HTERT RPE-1 (cell line): Measurements from ENCODE around the gene BMP5.

ENCODE experiments used
- in situ Hi-C: fragments of 300-500 bp; cut with MboI; formaldehyde crosslinking; loops from 4 replicates; pipeline ENCODE4 v1.14.3; 2020; ENCODE audit warnings: low sequenced_read_pairs

Gene BMP5

DNA sequence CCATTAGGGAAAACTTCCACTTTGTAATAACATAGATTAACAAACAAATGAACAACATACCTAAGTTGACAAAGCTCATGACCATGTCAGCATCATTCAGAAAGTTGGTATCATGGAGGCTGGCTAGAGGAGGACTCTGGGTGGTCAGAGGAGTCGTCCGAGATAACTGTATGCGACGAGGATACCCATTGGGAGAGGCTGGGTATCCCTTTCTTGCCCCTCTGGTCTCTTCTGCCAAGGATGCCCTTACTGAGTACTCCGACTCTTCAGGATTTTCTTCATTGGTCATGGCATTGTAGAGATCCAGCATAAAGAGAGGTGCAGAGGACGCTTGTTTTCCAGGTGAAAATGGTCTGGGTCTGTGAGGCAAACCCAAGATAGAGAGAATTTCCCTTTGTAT is 1.1 kb downstream of the BMP5 start:
- in situ Hi-C loops, result no loop called here

DNA sequence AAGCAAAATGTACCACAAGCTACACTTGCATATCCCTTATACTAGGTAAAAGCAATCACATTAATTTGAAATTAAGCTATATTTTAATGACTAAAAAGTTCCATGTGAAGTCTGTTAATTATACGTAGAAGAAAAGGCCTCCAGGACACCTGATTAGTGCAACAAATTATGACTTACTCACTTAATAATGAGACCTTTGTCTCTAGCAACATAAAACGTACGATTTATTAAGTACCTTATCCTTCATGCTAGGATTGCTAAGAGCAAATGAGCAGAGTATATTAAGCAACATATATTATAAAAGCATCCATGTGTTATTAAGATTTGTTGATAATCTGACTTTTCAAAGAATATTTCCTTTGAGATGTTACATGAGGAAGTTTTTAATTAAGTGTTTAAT is 2.5 kb downstream of the BMP5 start:
- in situ Hi-C loops, result no loop called here

DNA sequence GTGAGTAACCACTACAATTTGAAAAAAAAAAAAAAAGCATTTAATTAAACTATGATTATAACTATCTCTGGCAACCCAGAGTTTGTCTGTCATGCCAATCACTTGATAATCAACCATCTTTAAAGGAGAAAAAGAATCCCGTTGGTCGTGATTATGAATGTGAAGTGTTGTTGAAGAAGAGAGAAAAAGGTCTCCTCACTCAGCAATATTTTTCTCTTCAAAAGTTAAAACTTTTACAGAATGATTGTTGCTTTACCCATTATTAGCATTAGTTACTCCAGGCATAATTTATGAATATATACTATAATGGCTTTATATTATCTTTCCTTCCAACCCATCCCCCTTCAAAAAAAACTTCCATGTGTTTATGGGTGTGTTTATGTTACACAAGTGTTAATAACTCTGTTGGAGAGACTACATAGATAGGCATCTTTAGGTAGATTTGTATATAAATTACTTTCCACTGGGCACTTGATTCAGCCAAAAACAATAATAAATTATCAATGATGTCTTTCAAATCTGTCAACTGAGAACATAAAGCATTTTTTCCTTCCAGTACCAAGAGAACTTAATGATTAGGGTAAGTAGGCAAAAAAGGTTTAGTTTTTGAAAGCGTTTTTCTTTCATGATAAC is 5.1 kb downstream of the BMP5 start:
- in situ Hi-C loops, result no loop called here

DNA sequence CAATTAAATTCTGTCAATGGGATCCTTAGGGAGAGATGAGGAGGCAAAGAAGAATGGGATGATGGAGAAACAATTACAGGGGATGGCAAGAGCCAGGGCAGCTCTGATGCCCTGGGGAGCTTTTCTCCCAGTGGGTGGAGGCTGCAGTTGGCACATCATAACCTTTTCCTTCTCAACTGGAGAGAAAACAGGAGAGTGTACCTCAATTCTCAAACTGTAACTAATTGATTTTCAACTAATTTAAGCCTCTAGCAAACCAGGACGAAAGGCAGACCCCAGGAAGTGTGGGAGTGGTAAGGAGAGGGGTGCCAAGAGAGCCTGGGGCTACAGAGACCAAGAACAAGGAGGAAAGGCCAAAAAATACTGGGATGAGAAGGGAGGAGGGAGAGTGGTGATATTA is 5.7 kb downstream of the BMP5 start:
- in situ Hi-C loops, result no loop called here

DNA sequence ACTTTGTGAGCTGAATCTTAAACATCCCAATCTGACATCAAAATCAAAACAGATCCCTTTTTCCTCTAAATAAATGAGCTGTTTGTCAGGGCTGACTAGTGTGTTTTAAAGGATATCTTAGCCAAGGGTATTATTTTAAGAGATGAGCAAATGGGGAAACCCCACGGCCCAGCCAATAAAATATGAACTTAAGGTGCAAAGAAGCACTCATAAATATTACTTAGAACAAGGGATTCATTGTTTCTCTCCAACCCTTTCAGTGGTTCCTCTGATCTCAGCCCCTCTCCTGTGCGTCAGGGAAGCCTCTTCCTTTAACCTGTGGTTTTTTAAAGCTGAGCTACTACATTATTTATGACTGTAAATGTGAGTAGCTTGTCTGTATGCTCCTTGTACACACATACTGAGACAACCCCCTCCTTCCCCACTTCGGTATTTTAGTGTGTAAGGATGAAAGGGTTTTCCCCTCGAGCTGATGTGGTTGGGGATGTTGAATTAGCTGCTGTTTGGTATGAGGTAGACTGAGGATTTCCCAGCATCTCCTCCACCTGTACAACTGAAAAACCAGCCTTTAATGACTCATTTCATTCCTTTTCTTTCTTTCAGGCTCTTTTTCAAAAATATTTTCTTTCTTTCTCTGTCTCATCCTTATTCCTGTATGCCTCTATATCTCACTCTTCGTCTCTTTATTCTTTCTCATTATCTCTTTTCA is 6.5 kb downstream of the BMP5 start:
- in situ Hi-C loops, result no loop called here

DNA sequence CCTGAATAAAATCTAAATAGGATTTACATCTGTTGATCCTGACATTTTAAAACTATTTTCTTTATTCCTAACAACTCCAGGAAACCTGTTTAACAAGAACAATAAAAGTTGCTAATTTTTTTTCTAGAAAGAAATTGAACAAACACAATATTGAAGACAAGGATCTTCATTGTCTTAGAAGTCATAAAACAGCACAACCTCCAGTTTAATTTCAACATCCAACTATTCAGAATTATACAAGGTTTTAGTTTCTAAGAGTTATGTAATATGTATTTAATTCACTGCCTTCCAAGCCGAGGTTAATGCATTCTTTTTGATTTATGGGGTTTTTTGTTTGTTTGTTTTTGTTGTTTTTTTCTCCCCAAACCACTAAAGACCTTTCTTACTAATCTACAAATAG is 7.2 kb downstream of the BMP5 start:
- in situ Hi-C loops, result no loop called here

DNA sequence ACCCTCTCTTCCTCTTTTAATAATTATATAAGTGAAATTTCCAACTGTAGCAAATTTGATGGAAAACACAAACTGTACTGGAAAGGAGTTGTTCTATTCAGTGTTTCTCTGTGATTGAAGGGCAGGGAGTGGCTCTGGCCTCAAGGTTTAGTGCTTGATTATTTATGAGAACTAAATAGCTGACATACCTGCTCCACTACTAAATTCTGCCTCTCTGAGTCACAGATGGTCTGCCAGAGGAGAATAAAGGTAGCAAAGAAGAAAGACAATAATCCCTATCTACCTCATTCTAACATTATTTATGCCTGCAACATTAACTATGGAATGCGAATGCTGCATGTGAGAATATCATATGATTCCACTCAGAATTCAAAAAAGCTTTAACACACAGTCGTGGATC is 9.3 kb downstream of the BMP5 start:
- in situ Hi-C loops, result no loop called here

DNA sequence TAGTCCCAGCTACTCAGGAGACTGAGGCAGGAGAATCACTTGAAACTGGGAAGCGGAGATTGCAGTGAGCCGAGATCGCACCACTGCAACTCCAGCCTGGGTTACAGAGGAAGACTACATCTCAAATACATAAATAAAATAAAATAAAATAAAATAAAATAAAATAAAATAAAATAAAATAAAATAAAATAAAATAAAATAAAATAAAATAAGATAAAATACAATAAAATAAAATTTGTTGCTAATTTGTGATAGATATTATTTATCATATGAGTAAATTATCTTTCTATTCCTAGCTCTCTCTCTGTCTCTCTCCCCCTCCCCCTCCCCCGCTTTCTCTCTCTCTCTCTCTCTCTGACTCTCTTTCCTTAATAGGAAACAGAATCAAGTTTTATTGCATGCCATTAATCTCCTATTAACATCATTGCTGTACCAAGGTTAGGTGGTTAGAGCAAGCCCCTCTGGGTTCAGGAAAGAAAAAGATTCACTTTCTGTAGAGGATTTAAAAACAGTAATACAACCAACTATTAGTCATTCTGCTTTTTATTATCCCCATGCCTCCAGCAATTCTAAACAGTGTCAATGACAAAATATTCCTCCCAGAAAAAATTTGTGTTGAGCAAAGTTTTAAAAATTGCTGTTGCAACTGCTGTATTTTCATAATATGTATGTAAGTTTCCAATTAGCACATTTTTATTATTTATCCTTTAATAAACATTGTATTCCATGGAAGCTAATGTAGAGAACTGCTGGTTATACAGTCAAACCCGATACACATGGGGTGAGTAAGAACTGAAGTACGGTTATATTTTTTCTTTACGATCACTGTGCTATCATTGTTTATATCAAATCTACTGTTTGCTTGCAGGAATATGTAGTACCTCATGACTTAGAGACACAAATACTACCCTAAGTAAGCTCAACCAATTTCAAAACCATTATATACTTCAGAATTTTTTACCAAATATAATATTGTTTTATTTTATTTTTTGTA is 22.1 kb downstream of the BMP5 start:
- in situ Hi-C loops, result no loop called here

DNA sequence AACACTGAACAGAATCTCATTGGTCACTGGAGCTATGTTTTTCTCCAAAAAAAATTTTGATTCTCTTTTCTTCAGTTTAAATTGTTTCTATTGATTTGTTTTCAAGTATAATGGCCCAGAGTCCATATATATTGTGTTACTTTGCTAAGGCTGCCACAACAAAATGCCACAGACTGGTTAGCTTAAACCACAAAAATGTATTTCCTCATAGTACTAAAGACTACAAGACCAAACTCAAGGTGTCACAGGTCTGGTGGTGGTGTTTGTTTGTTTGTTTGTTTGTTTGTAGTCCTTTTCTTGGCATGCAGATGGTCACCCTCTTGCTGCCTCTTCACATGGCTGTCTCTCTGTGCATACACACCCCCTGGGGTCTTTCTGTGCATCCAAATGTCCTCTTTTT is 34.0 kb downstream of the BMP5 start:
- in situ Hi-C loops, result no loop called here

DNA sequence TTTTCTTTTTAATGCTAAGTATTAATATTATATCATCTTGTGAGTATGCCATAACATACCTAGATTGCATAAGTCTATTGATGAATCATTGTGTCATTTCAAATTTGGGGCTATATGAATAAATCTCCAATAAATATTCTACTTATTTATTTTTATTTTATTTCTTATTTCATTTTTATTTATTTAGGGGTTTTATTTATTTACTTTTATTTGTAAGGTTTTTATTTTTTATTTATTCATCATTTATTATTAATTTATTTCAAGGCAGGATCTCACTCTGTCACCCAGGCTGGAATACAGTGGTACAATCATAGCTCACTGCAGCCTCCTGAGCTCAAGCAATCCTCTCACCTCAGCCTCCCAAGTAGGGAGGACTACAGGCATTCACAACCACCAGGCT is 36.3 kb downstream of the BMP5 start:
- in situ Hi-C loops, result no loop called here

DNA sequence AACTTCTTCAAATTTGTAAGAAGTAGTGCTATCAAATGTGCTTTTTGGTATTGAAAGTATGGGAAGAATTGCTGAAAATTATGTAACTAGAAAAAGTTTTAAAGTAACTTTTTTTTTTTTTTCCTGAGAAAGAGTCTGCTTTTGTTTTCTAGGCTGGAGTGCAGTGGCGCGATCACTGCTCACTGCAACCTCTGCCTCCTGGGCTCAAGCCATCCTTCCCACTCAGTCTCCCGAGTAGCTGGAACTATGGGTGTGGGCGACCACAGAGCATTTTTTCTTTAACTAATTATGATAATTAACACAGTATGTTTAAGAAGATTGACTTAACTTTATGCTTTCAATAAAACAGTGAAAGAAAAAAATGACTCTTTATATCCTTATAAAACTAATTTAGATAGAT is 38.4 kb downstream of the BMP5 start:
- in situ Hi-C loops, result no loop called here

DNA sequence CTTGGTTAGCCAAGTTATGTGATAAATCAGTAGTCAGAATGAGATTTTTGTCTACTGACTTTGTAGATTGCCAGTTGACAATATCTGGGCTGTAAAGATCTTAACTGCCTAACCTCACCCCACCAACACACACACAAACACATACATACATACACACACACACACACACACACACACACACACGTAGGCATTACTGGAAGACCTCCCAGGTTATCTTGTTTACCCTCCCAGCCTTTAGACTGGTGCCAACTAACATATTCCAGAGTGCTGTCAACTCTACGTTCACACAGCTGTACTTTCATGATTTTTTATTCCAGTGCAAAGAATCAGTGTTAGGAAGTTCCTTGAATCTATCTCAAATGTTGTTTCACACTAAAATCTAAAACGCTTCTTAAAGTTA is 38.9 kb downstream of the BMP5 start:
- in situ Hi-C loops, result no loop called here

DNA sequence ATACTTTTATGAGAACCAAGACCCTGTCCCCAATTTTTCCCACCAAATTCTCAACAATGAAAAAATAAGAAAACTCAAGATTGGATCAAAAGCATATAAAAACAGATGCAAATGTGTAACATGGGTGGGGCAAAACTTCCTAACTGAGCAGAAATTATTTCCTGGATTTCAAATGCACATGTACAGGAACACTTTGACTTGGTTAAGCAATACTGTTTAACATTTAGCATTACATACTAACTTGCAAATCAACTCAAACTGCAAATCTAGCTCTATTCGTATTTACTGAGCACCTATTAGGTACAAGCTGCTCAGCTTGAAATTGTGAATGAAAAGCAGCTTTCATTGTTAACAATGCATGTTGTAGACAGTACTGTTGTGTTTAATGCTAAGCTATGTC is 40.2 kb downstream of the BMP5 start:
- in situ Hi-C loops, result no loop called here

DNA sequence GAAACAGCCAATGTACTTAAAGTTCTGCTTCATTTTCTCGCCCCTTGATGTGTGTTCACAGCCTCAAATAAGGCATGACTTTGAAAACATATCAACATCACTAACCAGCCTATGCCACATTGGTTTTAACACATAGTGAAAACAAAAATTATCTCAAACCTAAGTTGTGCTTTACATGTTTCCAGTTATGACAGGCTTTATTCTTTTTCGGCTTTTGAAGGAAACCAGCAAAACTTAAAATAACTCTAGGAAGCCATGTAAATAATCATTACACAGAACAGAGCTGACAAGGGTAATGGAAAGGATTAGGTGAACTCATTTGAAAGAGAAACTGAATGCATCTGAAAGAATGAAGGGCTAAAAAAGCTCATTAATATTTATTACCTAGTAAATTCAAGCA is 42.1 kb downstream of the BMP5 start:
- in situ Hi-C loops, result no loop called here

DNA sequence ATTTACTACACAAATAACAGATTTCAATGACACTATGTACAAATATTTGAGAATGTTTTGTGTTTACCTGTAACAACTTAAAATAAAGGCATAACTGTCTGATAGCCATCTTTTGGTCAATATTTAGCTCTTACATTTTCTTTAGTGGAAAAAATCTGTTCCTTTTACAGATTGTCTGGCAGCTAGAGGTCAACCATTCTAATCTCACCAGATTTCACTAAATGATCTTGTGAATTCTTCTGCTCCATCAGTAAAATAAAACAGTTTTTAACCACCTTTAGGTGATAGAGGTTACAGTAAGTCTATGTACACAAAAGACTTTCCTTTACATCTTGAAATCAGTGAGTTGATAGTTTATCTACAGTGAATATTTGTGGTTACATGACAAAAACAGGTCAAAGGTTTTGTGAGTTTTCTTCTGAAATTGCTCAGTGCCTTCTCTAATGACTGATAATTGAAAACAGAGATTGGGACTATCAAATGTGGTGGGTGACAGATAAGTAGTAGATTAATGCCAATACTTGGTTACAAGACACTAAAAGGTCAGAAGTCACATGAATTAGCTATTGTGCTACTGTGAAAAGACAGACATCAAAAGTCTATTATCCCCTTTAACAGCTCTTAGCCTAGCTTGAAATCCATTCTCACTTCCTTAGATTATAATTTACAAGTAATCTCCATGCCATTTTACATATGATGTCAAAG is 47.4 kb downstream of the BMP5 start:
- in situ Hi-C loops, result no loop called here

DNA sequence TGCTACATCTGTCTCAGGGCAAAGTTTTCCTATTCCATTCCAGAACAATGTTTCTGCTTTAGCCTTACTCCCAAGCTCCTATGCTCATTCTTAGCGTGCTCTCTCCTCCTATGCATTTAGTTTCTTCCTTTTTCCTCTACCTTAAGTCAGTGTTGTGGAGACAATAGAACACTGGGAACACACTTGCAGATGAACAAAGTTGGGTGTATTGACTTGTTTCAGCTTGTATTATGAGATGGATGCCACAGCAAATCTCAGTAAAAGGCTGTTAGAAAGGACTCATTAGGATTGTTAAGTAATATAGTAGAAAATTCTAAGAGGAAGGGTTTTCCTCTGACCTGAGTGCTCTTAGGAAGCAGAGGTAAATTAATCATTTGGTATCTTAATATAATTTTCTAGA is 48.4 kb downstream of the BMP5 start:
- in situ Hi-C loops, result no loop called here

DNA sequence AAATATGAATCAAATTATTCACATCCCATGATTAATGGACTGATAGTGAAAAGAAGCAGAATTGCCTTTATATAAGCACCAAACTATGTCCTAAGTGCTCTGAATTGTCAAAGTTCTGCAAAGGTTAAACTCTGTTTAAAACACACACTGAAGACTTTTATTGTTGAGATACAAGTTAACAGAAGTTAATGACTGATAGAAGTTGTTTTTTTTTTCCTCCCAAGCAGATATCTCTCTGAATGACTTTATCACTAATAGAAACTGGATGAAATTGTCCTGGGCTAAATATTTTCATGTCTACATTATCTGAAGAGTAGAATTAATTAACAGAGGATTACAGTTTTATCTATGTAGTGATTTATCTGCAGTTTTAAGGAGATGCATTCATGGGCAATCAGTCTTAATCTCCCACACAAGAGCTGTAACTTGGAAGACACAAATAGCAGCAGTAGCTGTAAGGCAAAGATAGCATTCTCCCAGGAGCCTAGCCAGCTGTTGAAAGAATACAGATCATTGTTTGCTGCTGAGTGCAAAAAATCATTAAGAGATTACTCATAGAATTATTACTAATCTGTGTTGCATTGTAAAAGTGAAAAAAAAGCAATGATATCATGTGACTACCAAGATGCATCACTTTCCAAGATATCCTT is 49.9 kb downstream of the BMP5 start:
- in situ Hi-C loops, result no loop called here

DNA sequence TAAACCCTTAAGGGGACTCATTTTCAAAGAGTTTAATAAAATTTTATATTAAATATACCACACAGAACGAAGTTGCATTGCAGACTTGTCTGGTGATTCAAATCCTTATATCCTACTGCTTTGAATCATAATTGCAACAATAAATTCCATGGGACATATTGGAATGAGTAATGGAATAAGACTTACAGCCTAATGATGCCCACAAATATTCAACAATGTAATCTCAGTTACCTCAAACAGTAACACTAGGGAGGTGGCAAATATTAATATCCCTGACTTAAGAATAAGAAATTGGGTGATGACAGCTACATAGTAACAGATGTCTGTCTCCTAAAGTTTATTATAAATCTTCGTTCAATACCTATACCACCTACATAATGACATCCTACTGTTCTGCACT is 52.6 kb downstream of the BMP5 start:
- in situ Hi-C loops, result no loop called here

DNA sequence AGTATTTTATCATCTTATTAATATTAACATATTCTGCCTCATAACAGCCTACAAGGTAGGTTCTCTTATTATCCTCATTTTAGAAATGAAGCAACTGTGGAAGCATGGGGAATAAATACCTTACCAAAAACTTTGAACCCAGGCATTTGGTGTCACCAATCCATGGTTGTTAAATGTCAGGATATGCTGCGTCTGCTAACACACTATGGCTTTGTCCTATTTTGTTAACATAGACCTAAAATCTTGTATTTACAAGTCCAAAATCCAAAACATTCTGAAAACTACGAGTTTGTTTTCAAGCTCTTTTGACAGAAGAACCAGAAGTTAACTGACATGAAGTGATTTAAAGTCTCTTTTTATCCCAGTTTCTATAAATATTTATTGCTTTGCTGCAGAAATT is 53.4 kb downstream of the BMP5 start:
- in situ Hi-C loops, result no loop called here

DNA sequence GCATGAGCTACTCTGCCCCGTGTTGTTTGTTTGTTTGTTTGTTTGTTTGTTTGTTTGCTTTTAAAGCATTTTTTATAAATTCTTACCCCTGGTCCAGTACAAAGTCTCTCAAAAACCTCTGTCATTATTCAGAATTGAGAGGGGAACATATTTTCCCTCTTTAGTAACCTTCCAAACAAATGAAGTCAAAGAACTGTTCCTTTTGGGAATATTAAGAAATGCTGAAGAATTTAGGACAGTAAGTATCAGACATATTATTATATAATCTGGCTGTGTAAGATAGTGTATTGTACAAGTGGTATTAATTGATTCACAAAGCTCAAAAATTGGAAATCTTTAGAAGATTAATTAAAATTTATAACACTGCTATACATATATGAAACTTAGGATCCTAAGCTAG is 54.7 kb downstream of the BMP5 start:
- in situ Hi-C loops, result no loop called here

DNA sequence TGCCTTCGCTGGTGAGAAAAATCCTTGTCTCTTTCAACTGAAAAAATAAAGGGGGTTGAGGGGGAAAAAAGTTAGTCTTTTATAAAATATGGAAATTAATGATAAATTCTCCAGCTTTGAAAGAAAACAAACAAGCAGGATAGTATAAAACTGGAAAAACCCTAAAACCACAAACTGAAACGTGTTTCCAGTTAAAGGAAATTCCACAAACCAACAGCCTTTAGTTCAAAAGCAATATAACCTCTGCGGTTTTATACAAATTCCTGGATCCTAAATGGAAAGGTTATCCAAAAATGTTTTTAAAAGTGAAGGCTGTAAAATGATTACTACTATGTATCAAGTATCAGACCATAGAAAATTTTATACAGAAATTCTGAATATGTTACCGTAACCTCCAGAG is 55.6 kb downstream of the BMP5 start:
- in situ Hi-C loops, result no loop called here
